Thymus (tissue), 11 donors: Measurements from ENCODE around the gene PSMD13. TPM values are rescaled to one million over a fixed set of nuclear protein-coding genes. Genes with fewer than 3 reads are reported as not detected.

Experiments used
- DNase-seq, 9 donors: peaks; one replicate each; pipeline ENCODE4 v3.0.0-alpha.2; 2013; ENCODE audit warnings: low spot score in 9 of 9, low read depth in 6 of 9, missing footprints in 1 of 9
- H3K27ac ChIP-seq, 2 donors: one replicate each; pipeline ENCODE4 v1.5.1; 2013; ENCODE audit warnings: control low read depth in 1 of 2, low read depth in 1 of 2, low read length in 1 of 2, mild to moderate bottlenecking in 1 of 2, moderate library complexity in 1 of 2
- H3K27me3 ChIP-seq, 2 donors: one replicate each; pipeline ENCODE4 v1.5.1; 2013; ENCODE audit warnings: low read length in 1 of 2; ENCODE audit not compliant: control insufficient read depth in 2 of 2, insufficient read depth in 1 of 2
- H3K36me3 ChIP-seq, 2 donors: one replicate each; pipeline ENCODE4 v1.5.1; 2013; ENCODE audit warnings: low read length in 1 of 2, mild to moderate bottlenecking in 1 of 2, moderate library complexity in 1 of 2; ENCODE audit not compliant: control insufficient read depth in 2 of 2, insufficient read depth in 2 of 2
- H3K4me1 ChIP-seq, 2 donors: one replicate each; pipeline ENCODE4 v1.5.1; 2013; ENCODE audit warnings: low read length in 2 of 2; ENCODE audit not compliant: control insufficient read depth in 2 of 2, insufficient read depth in 2 of 2
- H3K4me3 ChIP-seq, 2 donors: one replicate each; pipeline ENCODE4 v1.5.1; 2013; ENCODE audit warnings: low read length in 2 of 2, control low read depth in 1 of 2, mild to moderate bottlenecking in 1 of 2
- H3K9me3 ChIP-seq, 2 donors: one replicate each; pipeline ENCODE4 v1.5.1; 2013; ENCODE audit warnings: low read length in 1 of 2, mild to moderate bottlenecking in 1 of 2; ENCODE audit not compliant: control insufficient read depth in 2 of 2, insufficient read depth in 1 of 2
- WGBS: extraction: QIAGEN DNeasy Blood & Tissue Kit; methylation state at CpG from one replicate; pipeline ENCODE4 v1.1.7; 2013; 5-methylcytosine and 5-hydroxymethylcytosine counted together
- polyA plus RNA-seq: library from polyadenylated mRNA; stranded (reverse); fragments of 200-250 nt; gene quantifications from one replicate; pipeline ENCODE4 v1.2.3, GENCODE V29; 2013
- total RNA-seq: library from RNA; stranded (reverse); fragments of 120-200 nt; gene quantifications from one replicate; pipeline ENCODE4 v1.2.4, GENCODE V29; 2013
- donor health status: healthy.

PSMD13 gene
- total and polyA plus RNA-seq, 2 donors = 134 to 192 TPM

GRCh38 chr11:202490-202889 is 34.3 kb upstream of the PSMD13 start:
- Histone ChIP-seq H3K27ac (peak overlapping the region; percentile 48 to 66), H3K9me3 (peaks cover 0 to 1% of the 10 kb centered on the region in 2 donors), H3K27me3 (no peaks in the 10 kb centered on the region), H3K36me3 (peaks cover 26 to 28% of the 10 kb centered on the region in 2 donors), H3K4me3 (no peak overlapping the region), H3K4me1 (peaks cover 19 to 39% of the 10 kb centered on the region in 2 donors)
- 91% methylated on average over 8 of the region's 8 CpGs for WGBS
- no peak for DNase-seq

- H3K27ac ChIP-seq = no peak overlapping the region
- H3K9me3 ChIP-seq = no peaks in the 10 kb centered on the region
- no peak overlapping the region for H3K4me3 ChIP-seq
- 98% methylated on average over 7 of the region's 7 CpGs for WGBS
- H3K36me3 ChIP-seq = peaks cover 26 to 28% of the 10 kb centered on the region in 2 donors
- peaks cover 0 to 2% of the 10 kb centered on the region in 2 donors for H3K27me3 ChIP-seq
- no peak for DNase-seq
- peaks cover 19 to 39% of the 10 kb centered on the region in 2 donors for H3K4me1 ChIP-seq
Observed at GRCh38 chr11:203056-203944, 33.5 kb upstream of the PSMD13 start.

- peaks cover 19 to 40% of the 10 kb centered on the region in 2 donors for H3K4me1 ChIP-seq
- no peak overlapping the region for H3K4me3 ChIP-seq
- H3K27me3 ChIP-seq = peaks cover 0 to 2% of the 10 kb centered on the region in 2 donors
- no peaks in the 10 kb centered on the region for H3K9me3 ChIP-seq
- no peak overlapping the region for H3K27ac ChIP-seq
- H3K36me3 ChIP-seq = peaks cover 26 to 28% of the 10 kb centered on the region in 2 donors
- WGBS = 98% methylated on average over 4 of the region's 4 CpGs
- DNase-seq = no peak
Observed at GRCh38 chr11:203945-204586, 32.7 kb upstream of the PSMD13 start.

- Histone ChIP-seq H3K9me3 (no peaks in the 10 kb centered on the region), H3K4me1 (peaks cover 23 to 46% of the 10 kb centered on the region in 2 donors), H3K27ac (no peak overlapping the region), H3K36me3 (peaks cover 26 to 29% of the 10 kb centered on the region in 2 donors), H3K27me3 (peaks cover 0 to 2% of the 10 kb centered on the region in 2 donors), H3K4me3 (no peak overlapping the region)
- 93% methylated on average over 12 of the region's 12 CpGs for WGBS
- no peak for DNase-seq
Observed at GRCh38 chr11:204587-205109, 32.1 kb upstream of the PSMD13 start.

- Histone ChIP-seq H3K9me3 (no peaks in the 10 kb centered on the region), H3K4me3 (no peak overlapping the region), H3K27ac (no peak overlapping the region), H3K36me3 (peaks cover 34 to 37% of the 10 kb centered on the region in 2 donors), H3K4me1 (peaks cover 30 to 52% of the 10 kb centered on the region in 2 donors), H3K27me3 (peaks cover 0 to 2% of the 10 kb centered on the region in 2 donors)
- DNase-seq = no peak
- 97% methylated on average over 16 of the region's 16 CpGs for WGBS
Observed at GRCh38 chr11:205221-206001, 31.4 kb upstream of the PSMD13 start.

GRCh38 chr11:206002-206384 is 30.8 kb upstream of the PSMD13 start:
- peaks cover 31 to 52% of the 10 kb centered on the region in 2 donors for H3K4me1 ChIP-seq
- peaks cover 0 to 2% of the 10 kb centered on the region in 2 donors for H3K27me3 ChIP-seq
- no peak for DNase-seq
- H3K27ac ChIP-seq = no peak overlapping the region
- peaks cover 37 to 39% of the 10 kb centered on the region in 2 donors for H3K36me3 ChIP-seq
- peak overlapping the region; percentile 87 to 97 for H3K4me3 ChIP-seq
- no peaks in the 10 kb centered on the region for H3K9me3 ChIP-seq
- 96% methylated on average over 7 of the region's 7 CpGs for WGBS

GRCh38 chr11:206526-207207 is 30.1 kb upstream of the PSMD13 start:
- no peaks in the 10 kb centered on the region for H3K9me3 ChIP-seq
- H3K4me3 ChIP-seq = peak overlapping the region; percentile 87 to 97
- H3K27ac ChIP-seq = peak overlapping the region; percentile 96 to 100
- H3K27me3 ChIP-seq = peaks cover 0 to 2% of the 10 kb centered on the region in 2 donors
- H3K4me1 ChIP-seq = peaks cover 31 to 48% of the 10 kb centered on the region in 2 donors
- 4% methylated on average over 39 of the region's 39 CpGs for WGBS
- peaks cover 44 to 46% of the 10 kb centered on the region in 2 donors for H3K36me3 ChIP-seq
- DNase-seq = peak in 1 of 9 donors; percentile 28

- DNase-seq = peak; percentile 91 to 99 (median 96)
- no peaks in the 10 kb centered on the region for H3K9me3 ChIP-seq
- peak within 1 kb of the TSS; percentile 87 to 97 for H3K4me3 ChIP-seq
- peaks cover 0 to 2% of the 10 kb centered on the region in 2 donors for H3K27me3 ChIP-seq
- peaks cover 51 to 53% of the 10 kb centered on the region in 2 donors for H3K36me3 ChIP-seq
- H3K4me1 ChIP-seq = peaks cover 27 to 42% of the 10 kb centered on the region in 2 donors
- peak within 1 kb of the TSS; percentile 99 to 100 for H3K27ac ChIP-seq
- under 1% methylated on average over 63 of the region's 63 CpGs for WGBS
Observed at GRCh38 chr11:207208-207862, 29.4 kb upstream of the PSMD13 start, which contains the start of the genes BET1L and RIC8A. BET1L (minus strand) TSS chr11:207399; CDS start chr11:207321, 78 bp downstream. RIC8A (plus strand) TSS chr11:207708; CDS start chr11:208855, 1,147 bp downstream.
